ENCODE results near the gene TPP2. TPM values are rescaled to one million over a fixed set of nuclear protein-coding genes. Genes with fewer than 3 reads are reported as not detected.
A peak's percentile ranks its signal among the peaks of the same experiment; 100 is the strongest.

The TPP2 gene
- total RNA-seq, 1 donor: 65.7 TPM

- peak; percentile 88 for DNase-seq (ENCODE audit: low read depth)
- TF ChIP-seq CTCF (IDR thresholded peaks at IDR 0.05; ENCODE audit: insufficient read depth, low read length): no peak
- H3K4me3 ChIP-seq (ENCODE audit: low read depth, low read length): no peak overlapping the region
These were observed 103.6 kb downstream of the TPP2 start for GRCh38 chr13:102700088-102701031.

GRCh38 chr13:102701331-102701730, 104.5 kb downstream of the TPP2 start:
- DNase-seq (ENCODE audit: low read depth): no peak
- TF ChIP-seq CTCF (IDR thresholded peaks at IDR 0.05; ENCODE audit: insufficient read depth, low read length): no peak
- H3K4me3 ChIP-seq (ENCODE audit: low read depth, low read length): no peak overlapping the region

- DNase-seq (ENCODE audit: low read depth): peak; percentile 25
- TF ChIP-seq CTCF (IDR thresholded peaks at IDR 0.05; ENCODE audit: insufficient read depth, low read length): no peak
- H3K4me3 ChIP-seq (ENCODE audit: low read depth, low read length): no peak overlapping the region
These were observed 106.4 kb downstream of the TPP2 start for GRCh38 chr13:102702965-102703725.

GRCh38 chr13:102703726-102704035, 106.9 kb downstream of the TPP2 start:
- no peak for TF ChIP-seq CTCF (IDR thresholded peaks at IDR 0.05; ENCODE audit: insufficient read depth, low read length)
- no peak overlapping the region for H3K4me3 ChIP-seq (ENCODE audit: low read depth, low read length)
- no peak for DNase-seq (ENCODE audit: low read depth)

- no peak for TF ChIP-seq CTCF (IDR thresholded peaks at IDR 0.05; ENCODE audit: insufficient read depth, low read length)
- DNase-seq (ENCODE audit: low read depth): no peak
- no peak overlapping the region for H3K4me3 ChIP-seq (ENCODE audit: low read depth, low read length)
These were observed 107.7 kb downstream of the TPP2 start for GRCh38 chr13:102704238-102705058.

- H3K4me3 ChIP-seq (ENCODE audit: low read depth, low read length): no peak overlapping the region
- peak; percentile 98 for DNase-seq (ENCODE audit: low read depth)
- no peak for TF ChIP-seq CTCF (IDR thresholded peaks at IDR 0.05; ENCODE audit: insufficient read depth, low read length)
These were observed 110.7 kb downstream of the TPP2 start for GRCh38 chr13:102707467-102707866.
